Measurements from ENCODE around the gene ETV3L. TPM values are rescaled to one million over a fixed set of nuclear protein-coding genes. Genes with fewer than 3 reads are reported as not detected.
"Not testable (repeated sequence)": the region's sequence is repeated elsewhere in the genome, so short reads cannot be mapped to it uniquely, and the experiment has no call there.

Gene ETV3L
- total and polyA plus RNA-seq, 2 donors = 0.14 to 1.0 TPM

GRCh38 chr1:157104598-157105293, 5.1 kb upstream of the ETV3L start:
- no peak for DNase-seq (ENCODE audit: low read depth in 6 of 9, low spot score in 9 of 9)
- no peak overlapping the region for H3K4me3 ChIP-seq (ENCODE audit: low read length in 2 of 2)
- 98% methylated on average over 6 of the region's 6 CpGs for WGBS
- H3K27ac ChIP-seq (ENCODE audit: low read depth in 1 of 2, low read length in 1 of 2) = no peak overlapping the region
- H3K36me3 ChIP-seq (ENCODE audit: control insufficient read depth in 2 of 2, insufficient read depth in 2 of 2, low read length in 1 of 2) = no peaks in the 10 kb centered on the region
- peaks cover 0 to 3% of the 10 kb centered on the region in 2 donors for H3K4me1 ChIP-seq (ENCODE audit: control insufficient read depth in 2 of 2, insufficient read depth in 2 of 2, low read length in 2 of 2)
- peaks cover 0 to 55% of the 10 kb centered on the region in 2 donors for H3K27me3 ChIP-seq (ENCODE audit: control insufficient read depth in 2 of 2, insufficient read depth in 1 of 2, low read length in 1 of 2)
- H3K9me3 ChIP-seq (ENCODE audit: control insufficient read depth in 2 of 2, insufficient read depth in 1 of 2, low read length in 1 of 2) = no peaks in the 10 kb centered on the region

- Histone ChIP-seq H3K36me3 (ENCODE audit: control insufficient read depth in 2 of 2, insufficient read depth in 2 of 2, low read length in 1 of 2) (no peaks in the 10 kb centered on the region), H3K27ac (ENCODE audit: low read depth in 1 of 2, low read length in 1 of 2) (no peak overlapping the region), H3K4me1 (ENCODE audit: control insufficient read depth in 2 of 2, insufficient read depth in 2 of 2, low read length in 2 of 2) (peaks cover 0 to 3% of the 10 kb centered on the region in 2 donors), H3K9me3 (ENCODE audit: control insufficient read depth in 2 of 2, insufficient read depth in 1 of 2, low read length in 1 of 2) (no peaks in the 10 kb centered on the region), H3K27me3 (ENCODE audit: control insufficient read depth in 2 of 2, insufficient read depth in 1 of 2, low read length in 1 of 2) (peaks cover 0 to 46% of the 10 kb centered on the region in 2 donors), H3K4me3 (ENCODE audit: low read length in 2 of 2) (no peak overlapping the region)
- DNase-seq (ENCODE audit: low read depth in 6 of 9, low spot score in 9 of 9) = no peak
- WGBS = 87% methylated on average over 5 of the region's 5 CpGs
These were observed 3.7 kb upstream of the ETV3L start for GRCh38 chr1:157103268-157103667.

- H3K9me3 ChIP-seq (ENCODE audit: control insufficient read depth in 2 of 2, insufficient read depth in 1 of 2, low read length in 1 of 2) = no peaks in the 10 kb centered on the region
- no peak overlapping the region for H3K4me3 ChIP-seq (ENCODE audit: low read length in 2 of 2)
- H3K27ac ChIP-seq (ENCODE audit: low read depth in 1 of 2, low read length in 1 of 2) = no peak overlapping the region
- no peak for DNase-seq (ENCODE audit: low read depth in 6 of 9, low spot score in 9 of 9)
- WGBS = 94% methylated on average over 4 of the region's 4 CpGs
- no peaks in the 10 kb centered on the region for H3K36me3 ChIP-seq (ENCODE audit: control insufficient read depth in 2 of 2, insufficient read depth in 2 of 2, low read length in 1 of 2)
- peaks cover 0 to 25% of the 10 kb centered on the region in 2 donors for H3K27me3 ChIP-seq (ENCODE audit: control insufficient read depth in 2 of 2, insufficient read depth in 1 of 2, low read length in 1 of 2)
- no peaks in the 10 kb centered on the region for H3K4me1 ChIP-seq (ENCODE audit: control insufficient read depth in 2 of 2, insufficient read depth in 2 of 2, low read length in 2 of 2)
These were observed 1.5 kb upstream of the ETV3L start for GRCh38 chr1:157101149-157101548.

- not testable (repeated sequence) for DNase-seq (ENCODE audit: low read depth in 6 of 9, low spot score in 9 of 9); H3K4me1 ChIP-seq (ENCODE audit: control insufficient read depth in 2 of 2, insufficient read depth in 2 of 2, low read length in 2 of 2); H3K9me3 ChIP-seq (ENCODE audit: control insufficient read depth in 2 of 2, insufficient read depth in 1 of 2, low read length in 1 of 2); H3K36me3 ChIP-seq (ENCODE audit: control insufficient read depth in 2 of 2, insufficient read depth in 2 of 2, low read length in 1 of 2); H3K4me3 ChIP-seq (ENCODE audit: low read length in 2 of 2); H3K27ac ChIP-seq (ENCODE audit: low read depth in 1 of 2, low read length in 1 of 2)
- peaks cover 0 to 12% of the 10 kb centered on the region in 2 donors for H3K27me3 ChIP-seq (ENCODE audit: control insufficient read depth in 2 of 2, insufficient read depth in 1 of 2, low read length in 1 of 2)
- WGBS = 62% methylated on average over 16 of the region's 17 CpGs
These were observed 498 bp downstream of the ETV3L start for GRCh38 chr1:157098987-157099632.

- 96% methylated on average over 9 of the region's 9 CpGs for WGBS
- Histone ChIP-seq H3K4me3 (ENCODE audit: low read length in 2 of 2) (no peak overlapping the region), H3K9me3 (ENCODE audit: control insufficient read depth in 2 of 2, insufficient read depth in 1 of 2, low read length in 1 of 2) (no peaks in the 10 kb centered on the region), H3K27ac (ENCODE audit: low read depth in 1 of 2, low read length in 1 of 2) (no peak overlapping the region), H3K27me3 (ENCODE audit: control insufficient read depth in 2 of 2, insufficient read depth in 1 of 2, low read length in 1 of 2) (peaks cover 0 to 11% of the 10 kb centered on the region in 2 donors), H3K36me3 (ENCODE audit: control insufficient read depth in 2 of 2, insufficient read depth in 2 of 2, low read length in 1 of 2) (no peaks in the 10 kb centered on the region), H3K4me1 (ENCODE audit: control insufficient read depth in 2 of 2, insufficient read depth in 2 of 2, low read length in 2 of 2) (no peaks in the 10 kb centered on the region)
- no peak for DNase-seq (ENCODE audit: low read depth in 6 of 9, low spot score in 9 of 9)
These were observed 1.1 kb downstream of the ETV3L start for GRCh38 chr1:157098519-157098918.

- 94% methylated on average over 6 of the region's 6 CpGs for WGBS
- no peak overlapping the region for H3K27ac ChIP-seq (ENCODE audit: low read depth in 1 of 2, low read length in 1 of 2)
- H3K4me3 ChIP-seq (ENCODE audit: low read length in 2 of 2) = no peak overlapping the region
- H3K9me3 ChIP-seq (ENCODE audit: control insufficient read depth in 2 of 2, insufficient read depth in 1 of 2, low read length in 1 of 2) = no peaks in the 10 kb centered on the region
- H3K27me3 ChIP-seq (ENCODE audit: control insufficient read depth in 2 of 2, insufficient read depth in 1 of 2, low read length in 1 of 2) = peaks cover 0 to 7% of the 10 kb centered on the region in 2 donors
- H3K4me1 ChIP-seq (ENCODE audit: control insufficient read depth in 2 of 2, insufficient read depth in 2 of 2, low read length in 2 of 2) = no peaks in the 10 kb centered on the region
- DNase-seq (ENCODE audit: low read depth in 6 of 9, low spot score in 9 of 9) = no peak
- H3K36me3 ChIP-seq (ENCODE audit: control insufficient read depth in 2 of 2, insufficient read depth in 2 of 2, low read length in 1 of 2) = no peaks in the 10 kb centered on the region
These were observed 1.9 kb downstream of the ETV3L start for GRCh38 chr1:157097692-157098091.

GRCh38 chr1:157096881-157097280, 2.7 kb downstream of the ETV3L start:
- H3K4me1 ChIP-seq (ENCODE audit: control insufficient read depth in 2 of 2, insufficient read depth in 2 of 2, low read length in 2 of 2) = no peaks in the 10 kb centered on the region
- no peaks in the 10 kb centered on the region for H3K36me3 ChIP-seq (ENCODE audit: control insufficient read depth in 2 of 2, insufficient read depth in 2 of 2, low read length in 1 of 2)
- no peaks in the 10 kb centered on the region for H3K9me3 ChIP-seq (ENCODE audit: control insufficient read depth in 2 of 2, insufficient read depth in 1 of 2, low read length in 1 of 2)
- no peak overlapping the region for H3K4me3 ChIP-seq (ENCODE audit: low read length in 2 of 2)
- no peak overlapping the region for H3K27ac ChIP-seq (ENCODE audit: low read depth in 1 of 2, low read length in 1 of 2)
- peaks cover 0 to 3% of the 10 kb centered on the region in 2 donors for H3K27me3 ChIP-seq (ENCODE audit: control insufficient read depth in 2 of 2, insufficient read depth in 1 of 2, low read length in 1 of 2)
- 81% methylated on average over 6 of the region's 6 CpGs for WGBS
- DNase-seq (ENCODE audit: low read depth in 6 of 9, low spot score in 9 of 9) = no peak

GRCh38 chr1:157095551-157095950, 4.1 kb downstream of the ETV3L start:
- WGBS = 87% methylated on average over 2 of the region's 2 CpGs
- no peak for DNase-seq (ENCODE audit: low read depth in 6 of 9, low spot score in 9 of 9)
- H3K27me3 ChIP-seq (ENCODE audit: control insufficient read depth in 2 of 2, insufficient read depth in 1 of 2, low read length in 1 of 2) = peaks cover 0 to 5% of the 10 kb centered on the region in 2 donors
- no peak overlapping the region for H3K4me3 ChIP-seq (ENCODE audit: low read length in 2 of 2)
- H3K27ac ChIP-seq (ENCODE audit: low read depth in 1 of 2, low read length in 1 of 2) = no peak overlapping the region
- H3K36me3 ChIP-seq (ENCODE audit: control insufficient read depth in 2 of 2, insufficient read depth in 2 of 2, low read length in 1 of 2) = no peaks in the 10 kb centered on the region
- no peaks in the 10 kb centered on the region for H3K4me1 ChIP-seq (ENCODE audit: control insufficient read depth in 2 of 2, insufficient read depth in 2 of 2, low read length in 2 of 2)
- no peaks in the 10 kb centered on the region for H3K9me3 ChIP-seq (ENCODE audit: control insufficient read depth in 2 of 2, insufficient read depth in 1 of 2, low read length in 1 of 2)

GRCh38 chr1:157095091-157095490, 4.5 kb downstream of the ETV3L start:
- H3K27me3 ChIP-seq (ENCODE audit: control insufficient read depth in 2 of 2, insufficient read depth in 1 of 2, low read length in 1 of 2) = peaks cover 0 to 5% of the 10 kb centered on the region in 2 donors
- no peaks in the 10 kb centered on the region for H3K36me3 ChIP-seq (ENCODE audit: control insufficient read depth in 2 of 2, insufficient read depth in 2 of 2, low read length in 1 of 2)
- 95% methylated on average over 4 of the region's 4 CpGs for WGBS
- DNase-seq (ENCODE audit: low read depth in 6 of 9, low spot score in 9 of 9) = no peak
- no peak overlapping the region for H3K27ac ChIP-seq (ENCODE audit: low read depth in 1 of 2, low read length in 1 of 2)
- H3K4me3 ChIP-seq (ENCODE audit: low read length in 2 of 2) = no peak overlapping the region
- no peaks in the 10 kb centered on the region for H3K4me1 ChIP-seq (ENCODE audit: control insufficient read depth in 2 of 2, insufficient read depth in 2 of 2, low read length in 2 of 2)
- H3K9me3 ChIP-seq (ENCODE audit: control insufficient read depth in 2 of 2, insufficient read depth in 1 of 2, low read length in 1 of 2) = no peaks in the 10 kb centered on the region
